Measurements from ENCODE around the gene LONP1.
"Not testable (repeated sequence)": the region's sequence is repeated elsewhere in the genome, so short reads cannot be mapped to it uniquely, and the experiment has no call there.

The LONP1 gene

GRCh38 chr19:5713228-5713627, 6.7 kb downstream of the LONP1 start:
- no peak for DNase-seq (ENCODE audit: low read depth)

DNA sequence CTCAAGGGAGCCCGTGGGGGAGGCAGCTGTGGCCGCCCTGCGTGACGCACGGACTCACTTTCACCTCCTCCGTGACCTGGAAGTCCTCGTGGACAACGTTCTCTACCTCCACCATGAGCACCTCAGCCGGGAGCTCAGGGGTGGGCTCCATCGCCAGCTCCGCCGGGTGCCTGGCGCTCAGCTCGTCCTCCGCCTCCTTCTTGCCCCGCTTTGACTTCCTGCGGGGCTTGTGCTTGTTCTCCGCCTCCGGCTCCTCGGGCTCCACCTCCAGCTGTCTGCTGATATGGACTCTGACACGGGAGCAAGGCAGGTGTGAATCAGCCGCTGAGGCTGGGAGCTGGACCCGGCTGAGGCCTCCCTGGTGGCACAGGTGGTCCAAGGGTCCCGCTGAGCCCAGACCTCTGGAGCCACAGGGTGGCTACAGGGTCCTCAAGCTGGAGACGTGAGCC, 8.2 kb downstream of the LONP1 start:
- no peak for DNase-seq (ENCODE audit: low read depth)

- no peak for DNase-seq (ENCODE audit: low read depth)
These were observed 8.9 kb downstream of the LONP1 start for GRCh38 chr19:5711025-5711424.

DNA sequence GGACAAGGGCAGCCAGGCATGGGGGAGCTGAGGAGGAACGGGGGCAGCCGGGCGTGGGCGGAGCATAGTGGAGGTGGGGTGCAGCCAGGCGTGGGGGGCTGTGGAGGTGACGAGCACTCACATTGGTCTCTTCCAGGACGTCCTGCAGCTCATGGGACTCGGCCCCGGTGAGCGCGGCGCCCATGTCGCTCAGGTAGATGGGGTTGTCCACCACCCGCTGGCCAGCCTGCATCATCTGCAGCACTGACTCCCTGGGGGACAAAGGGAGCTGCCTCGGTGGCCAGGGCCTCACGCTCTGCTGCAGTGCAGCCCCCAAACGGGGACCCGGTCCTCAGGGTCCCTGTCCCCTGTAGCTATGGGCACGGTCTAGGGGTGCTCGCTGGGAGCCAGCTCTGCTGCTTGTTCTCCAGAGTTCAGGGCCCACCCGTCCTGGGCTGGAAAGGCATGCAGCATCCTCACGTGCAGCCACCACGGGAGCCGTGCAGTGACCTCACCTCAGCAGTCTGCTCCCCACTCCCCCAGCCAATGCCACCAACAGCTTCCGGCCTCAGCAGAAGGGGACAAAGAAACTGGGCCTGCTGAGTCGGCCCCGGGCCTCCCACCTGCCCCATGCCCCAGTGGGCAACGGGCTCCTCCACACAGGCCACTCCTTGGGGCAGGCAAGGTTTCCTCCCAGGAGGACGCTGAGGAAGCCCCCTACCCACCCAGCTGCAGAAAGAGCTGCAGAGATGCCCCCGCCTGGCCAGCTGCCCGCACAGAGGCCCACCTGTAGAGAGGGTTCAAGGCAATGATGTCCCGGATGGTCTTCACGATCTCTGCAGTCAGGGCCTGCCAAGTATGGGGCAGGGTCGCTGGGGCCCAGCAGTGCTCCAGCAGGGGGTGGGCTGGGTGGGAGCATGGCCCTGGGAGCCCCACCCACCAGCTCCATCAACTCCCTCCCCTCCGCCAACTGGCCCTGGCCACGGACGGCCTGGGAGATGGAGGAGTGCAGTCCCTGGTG, 12.1 kb downstream of the LONP1 start:
- no peak for DNase-seq (ENCODE audit: low read depth)

- DNase-seq (ENCODE audit: low read depth) = no peak
These were observed 12.9 kb downstream of the LONP1 start for GRCh38 chr19:5706876-5707573.

- DNase-seq (ENCODE audit: low read depth) = no peak
These were observed 14.4 kb downstream of the LONP1 start for GRCh38 chr19:5705552-5705951.

GRCh38 chr19:5703819-5704818, 15.8 kb downstream of the LONP1 start:
- DNase-seq (ENCODE audit: low read depth) = no peak

- DNase-seq (ENCODE audit: low read depth) = not testable (repeated sequence)
These were observed 17.9 kb downstream of the LONP1 start for GRCh38 chr19:5702053-5702410.

GRCh38 chr19:5700455-5701092, 19.4 kb downstream of the LONP1 start:
- DNase-seq (ENCODE audit: low read depth) = no peak

DNA sequence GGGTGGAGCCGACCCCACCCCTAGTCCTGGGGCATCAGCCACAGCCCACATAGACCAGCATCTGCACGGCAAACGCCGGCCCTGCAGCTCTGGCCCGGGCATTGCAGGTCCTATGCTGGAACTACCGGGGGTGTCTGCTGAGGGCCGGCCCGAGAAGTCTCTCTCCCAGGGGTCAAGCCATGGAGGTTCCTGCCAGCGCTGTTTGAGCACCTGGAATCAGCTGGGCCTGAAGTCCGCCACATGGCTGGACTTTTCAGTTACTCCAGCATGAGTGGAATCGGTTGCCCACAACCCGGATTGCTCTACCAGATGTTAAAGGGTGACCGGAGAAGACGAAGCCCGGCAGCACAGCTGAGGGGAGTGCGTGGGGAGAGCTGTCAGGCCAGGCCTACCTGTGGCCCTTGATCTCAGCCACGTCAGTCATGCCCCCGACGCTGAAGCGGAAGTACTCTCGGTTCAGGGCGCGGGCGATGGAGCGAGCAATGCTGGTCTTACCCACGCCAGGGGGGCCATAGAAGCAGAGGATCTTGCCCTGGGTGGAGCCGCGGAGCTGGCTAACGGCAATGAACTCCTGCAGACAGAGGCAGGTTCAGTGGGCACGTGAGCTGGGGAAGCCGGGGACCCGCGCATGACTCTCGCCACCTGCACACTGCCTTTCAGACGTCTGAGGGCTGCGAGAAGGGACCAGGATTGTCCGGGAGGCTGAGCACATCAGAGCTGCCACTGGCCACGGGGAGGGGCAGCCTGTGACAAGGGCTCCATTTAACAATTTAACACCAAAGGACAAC, 21.1 kb downstream of the LONP1 start:
- DNase-seq (ENCODE audit: low read depth) = no peak

DNA sequence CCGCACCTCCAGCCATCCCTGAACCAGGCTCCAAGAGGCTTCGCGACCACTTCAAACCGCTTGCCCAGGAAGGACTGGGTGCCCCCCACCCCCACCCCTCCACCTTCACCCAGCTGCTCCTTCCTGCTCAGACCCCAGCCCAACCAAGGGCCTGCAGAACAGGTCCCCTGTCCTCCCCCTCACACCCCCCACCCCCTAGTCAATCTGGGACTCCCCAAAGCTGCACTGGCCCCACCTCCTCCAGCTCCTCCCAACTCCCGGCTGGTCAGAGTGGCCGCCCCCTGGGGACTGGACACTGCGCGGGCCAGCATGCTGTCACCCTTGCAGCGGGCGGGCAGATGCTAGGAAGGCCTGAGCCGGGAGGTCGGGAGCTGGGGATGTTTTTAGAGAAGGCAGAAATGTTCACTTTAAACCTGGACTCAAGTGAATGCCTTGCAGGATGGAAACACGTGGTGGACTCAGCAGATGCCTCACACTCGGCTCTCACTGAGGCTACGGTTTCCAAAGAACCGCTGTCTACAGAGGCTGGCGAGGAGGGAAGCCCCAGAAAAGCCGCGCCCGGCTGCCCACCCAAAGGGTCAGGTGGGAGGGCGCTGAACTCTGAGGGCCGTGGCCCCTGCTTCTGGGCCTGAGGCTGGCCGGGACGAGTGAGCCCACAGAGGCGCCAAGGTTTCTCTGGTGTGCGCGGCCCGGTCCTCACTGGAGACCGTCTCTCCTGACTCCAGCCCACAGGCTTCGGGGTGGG, 21.9 kb downstream of the LONP1 start:
- DNase-seq (ENCODE audit: low read depth) = no peak

- no peak for DNase-seq (ENCODE audit: low read depth)
These were observed 22.7 kb downstream of the LONP1 start for GRCh38 chr19:5697022-5697889.

DNA sequence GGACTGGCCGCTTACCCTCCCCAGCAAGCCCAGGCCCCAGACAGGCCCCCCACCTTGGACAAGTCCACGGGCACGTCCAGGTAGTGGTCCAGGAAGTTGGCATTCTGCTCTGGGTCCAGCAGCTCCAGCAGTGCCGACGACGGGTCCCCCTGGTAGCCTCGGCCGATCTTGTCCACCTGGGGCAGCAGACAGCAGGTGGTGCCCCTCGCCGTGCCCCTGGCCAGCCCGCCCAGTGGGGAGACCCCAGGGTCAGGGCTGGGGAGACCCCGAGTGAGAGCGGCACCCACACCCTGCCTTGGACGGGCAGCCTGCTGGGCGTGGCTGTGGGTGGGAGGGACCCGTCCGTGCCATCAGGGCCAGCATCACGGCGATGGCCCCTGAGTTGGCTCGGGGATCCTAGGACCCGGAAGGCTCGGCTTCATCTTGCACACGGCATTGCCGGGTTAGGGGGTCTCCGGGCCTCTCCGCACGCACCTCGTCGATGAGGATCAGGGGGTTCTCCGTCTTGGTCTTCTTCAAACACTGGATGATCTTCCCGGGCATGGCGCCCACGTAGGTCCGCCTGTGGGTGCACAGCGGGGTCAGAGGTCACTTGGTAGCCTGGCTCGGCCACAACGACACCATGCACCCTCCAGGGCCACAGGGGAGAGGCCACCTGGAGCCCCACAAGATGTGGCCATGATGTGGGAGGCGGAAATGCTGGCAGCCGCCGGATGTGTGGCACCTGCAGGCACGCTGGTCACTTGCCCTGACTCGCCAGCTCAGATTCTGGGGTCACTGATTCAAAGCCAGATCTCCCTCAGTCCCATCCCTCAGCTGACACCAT, 23.5 kb downstream of the LONP1 start:
- no peak for DNase-seq (ENCODE audit: low read depth)

DNA sequence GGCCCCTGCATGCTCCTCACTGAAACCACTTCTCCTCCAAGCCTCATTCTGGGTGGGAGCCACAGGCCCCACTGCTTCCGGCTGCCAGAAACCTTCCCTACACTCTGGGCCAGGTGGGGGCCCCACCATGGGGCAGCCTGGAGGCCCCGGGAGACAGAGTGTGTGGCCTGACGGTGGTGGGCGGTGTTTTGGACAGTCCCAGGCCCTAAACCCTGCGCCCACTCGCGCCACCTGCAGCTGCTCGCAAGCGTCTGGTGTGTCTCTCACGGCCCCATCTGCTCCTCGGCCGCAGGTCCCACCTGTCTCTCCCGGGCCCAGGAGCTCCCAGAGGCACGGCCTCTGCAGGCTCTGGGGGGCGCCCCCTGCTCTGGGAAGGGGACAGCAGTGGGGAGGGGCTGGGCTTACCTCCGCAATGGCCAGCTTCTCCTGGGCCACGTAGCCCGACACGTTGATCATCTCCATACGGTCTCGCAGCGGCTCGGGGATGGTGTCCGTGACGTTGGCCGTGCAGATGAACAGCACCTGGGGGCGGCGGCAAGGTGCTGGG, 24.2 kb downstream of the LONP1 start:
- no peak for DNase-seq (ENCODE audit: low read depth)

DNA sequence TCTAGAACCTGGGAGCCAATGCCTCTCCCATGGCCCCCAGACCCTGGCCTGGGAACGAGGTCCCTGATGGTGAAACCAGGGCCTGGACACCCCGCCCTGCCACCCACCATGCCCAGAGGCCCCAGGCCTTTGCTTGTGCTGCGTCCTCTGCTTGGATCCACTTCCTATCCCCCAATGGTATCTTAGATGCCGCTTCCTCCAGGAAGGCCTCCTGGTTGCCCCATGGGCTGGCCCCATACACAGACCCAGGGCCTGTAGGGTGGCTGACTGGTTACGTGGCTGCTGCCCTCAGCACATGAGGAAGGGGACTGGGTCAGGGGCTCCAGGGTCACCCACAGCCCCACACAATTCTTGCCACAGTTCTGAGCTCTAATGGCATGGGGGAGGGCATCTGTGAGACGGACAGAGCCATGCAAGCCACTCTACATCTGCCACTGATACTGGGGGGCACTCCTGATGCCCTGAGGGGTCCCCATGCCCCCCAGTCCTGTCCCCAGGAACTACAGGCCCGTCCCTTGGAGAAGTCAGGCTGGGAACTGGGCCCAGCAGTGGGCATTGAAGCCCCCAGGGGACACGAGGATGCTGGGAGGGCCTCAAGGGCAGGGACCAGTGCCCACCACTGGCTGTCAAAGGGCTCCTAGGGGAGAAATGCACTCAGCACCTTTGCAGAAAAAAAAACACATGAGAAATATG, 24.8 kb downstream of the LONP1 start:
- DNase-seq (ENCODE audit: low read depth) = no peak

DNA sequence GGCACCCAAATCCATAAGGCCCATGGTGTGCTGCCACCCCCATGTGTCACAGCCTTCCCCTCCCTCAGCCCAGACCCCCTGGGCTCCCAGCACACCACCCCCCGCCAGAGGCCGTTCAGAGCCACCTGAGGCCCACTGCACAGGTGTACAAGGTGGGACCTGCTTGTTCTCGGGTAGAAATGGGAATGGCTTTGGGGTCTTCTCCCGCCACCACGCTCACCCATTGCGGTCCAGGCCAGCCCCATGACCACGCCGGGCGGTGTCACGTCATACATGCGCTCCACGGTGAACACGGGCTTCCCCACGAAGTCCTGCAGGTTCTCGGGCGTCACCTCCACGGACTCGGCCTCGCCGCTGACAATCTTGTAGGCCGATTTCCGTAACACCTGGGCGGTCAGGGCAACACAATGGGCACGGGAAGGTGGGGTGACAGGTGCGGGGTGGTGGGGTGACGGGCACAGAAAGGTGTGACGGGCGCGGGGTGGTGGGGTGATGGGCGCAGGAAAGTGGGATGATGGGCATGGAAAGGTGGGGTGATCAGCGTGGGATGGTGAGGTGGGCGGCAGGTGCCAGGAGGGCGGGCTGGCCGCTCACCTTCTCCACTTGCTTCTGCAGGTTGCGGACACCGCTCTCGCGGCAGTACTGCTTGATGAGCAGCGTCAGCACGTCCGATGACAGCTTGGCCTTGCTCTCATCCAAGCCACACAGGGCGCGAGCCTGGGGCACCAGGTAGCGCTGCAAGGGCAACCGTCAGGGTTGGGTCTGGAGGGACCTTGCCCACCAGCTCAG, 25.6 kb downstream of the LONP1 start:
- no peak for DNase-seq (ENCODE audit: low read depth)
